Myometrial cell (primary cell): ENCODE measurements around the gene SCN9A. TPM values are rescaled to one million over a fixed set of nuclear protein-coding genes. Genes with fewer than 3 reads are reported as not detected.

Experiments used
- total RNA-seq: library from RNA; depleted of rRNA; stranded (reverse); fragments of >200 nt; gene quantifications from 2 replicates; pipeline ENCODE4 v1.2.3, GENCODE V29; 2015

SCN9A gene
- total RNA-seq: 15.0 and 15.2 TPM in 2 replicates

DNA sequence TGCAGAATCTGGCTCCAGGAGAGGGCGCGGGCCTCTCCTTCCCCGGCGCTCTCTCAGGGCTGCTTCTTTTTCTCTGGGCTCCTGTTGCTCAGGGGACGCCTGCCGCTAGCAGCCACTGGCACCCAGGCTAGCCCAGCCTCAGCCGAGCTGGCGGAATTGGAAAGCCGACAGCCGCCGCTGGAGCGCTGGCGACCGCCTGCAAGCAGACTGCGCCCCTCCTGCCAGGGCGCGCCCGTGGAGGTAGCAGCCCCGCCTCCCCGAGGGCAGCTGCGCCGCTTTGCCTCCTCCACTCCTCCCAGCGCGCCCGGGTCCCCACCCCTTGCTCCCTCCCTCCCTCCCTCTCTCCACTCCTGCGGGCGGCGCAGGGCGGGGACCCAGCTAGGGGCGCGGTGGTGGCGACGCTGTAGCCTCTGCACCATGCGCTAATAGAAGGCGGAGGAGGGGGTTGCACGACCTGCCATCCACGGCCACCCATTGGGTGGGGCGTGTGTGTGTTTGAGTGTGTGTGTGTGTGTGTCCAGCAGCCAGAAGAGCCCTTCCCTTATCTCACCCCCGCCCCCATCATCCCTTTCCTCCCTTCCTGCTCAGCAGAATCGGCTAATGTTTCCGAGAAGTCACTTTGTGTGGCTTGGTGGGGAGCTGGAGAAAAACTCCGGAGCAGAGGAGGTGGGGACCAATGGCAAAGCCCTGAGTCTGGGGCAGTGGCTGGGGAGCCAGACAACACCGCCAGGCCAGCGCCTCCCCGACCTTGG is at the start of gene SCN9A:
TSS of gene SCN9A (minus strand) at position 209 of the 752 bp plus-strand sequence. CDS start 64,188 bp downstream, outside the sequence.

Other genes starting within 250 kb of the SCN9A start
- not detected in 2 replicates for gene SCN1A, start 247.9 kb downstream of the SCN9A start, total RNA-seq
- gene SCN7A, start 118.3 kb upstream of the SCN9A start, total RNA-seq: not detected in 2 replicates